Measurements from ENCODE around the gene RDH5. TPM values are rescaled to one million over a fixed set of nuclear protein-coding genes. Genes with fewer than 3 reads are reported as not detected.

The RDH5 gene
- total RNA-seq, 1 experiment from 2014 or later, result 12.4 TPM

DNA sequence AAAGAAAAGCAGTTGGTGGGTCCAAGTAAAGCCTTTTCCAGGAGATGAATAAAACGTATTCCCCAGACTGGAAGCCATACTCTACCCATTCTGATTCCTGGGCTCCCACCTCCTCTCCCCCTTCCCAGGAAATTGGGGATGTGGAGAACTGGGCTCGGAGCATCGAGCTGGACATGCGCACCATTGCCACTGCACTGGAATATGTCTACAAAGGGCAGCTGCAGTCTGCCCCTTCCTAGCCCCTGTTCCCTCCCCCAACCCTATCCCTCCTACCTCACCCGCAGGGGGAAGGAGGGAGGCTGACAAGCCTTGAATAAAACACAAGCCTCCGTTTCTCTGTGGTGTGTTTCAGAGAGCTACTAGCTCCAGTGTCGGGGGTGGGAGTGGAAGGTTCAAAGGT lies 822 bp upstream of the RDH5 start:
- H3K4me1 ChIP-seq (ENCODE audit: low read length), result peaks cover 34% of the 10 kb centered on the region
- H3K4me2 ChIP-seq (ENCODE audit: low read depth, low read length, poor library complexity, severe bottlenecking), result peak overlapping the region; percentile 95
- H3K9me2 ChIP-seq (replicated peaks; ENCODE audit: insufficient read depth, low read length), result no peaks in the 10 kb centered on the region
- no peak for DNase-seq
- no peaks in the 10 kb centered on the region for H3K9me3 ChIP-seq (ENCODE audit: low read length)
- H3K79me2 ChIP-seq (ENCODE audit: low read length), result peaks cover 25% of the 10 kb centered on the region
- H3K36me3 ChIP-seq (ENCODE audit: insufficient read depth, low read length), result no peaks in the 10 kb centered on the region
- no peak overlapping the region for H3K4me3 ChIP-seq (ENCODE audit: low read length)
- no peak overlapping the region for H2AFZ ChIP-seq (ENCODE audit: low read length)
- H4K20me1 ChIP-seq (ENCODE audit: insufficient read depth, low read depth, low read length), result no peaks in the 10 kb centered on the region
- no peaks in the 10 kb centered on the region for H3K27me3 ChIP-seq (ENCODE audit: low read length)
- H3K27ac ChIP-seq (ENCODE audit: low read length), result peak overlapping the region; percentile 71; the same call in 1 of the 2 replicates
- H3K9ac ChIP-seq (ENCODE audit: low read length), result no peak overlapping the region

- Histone ChIP-seq H3K9ac (ENCODE audit: low read length) (no peak overlapping the region), H3K36me3 (ENCODE audit: insufficient read depth, low read length) (no peaks in the 10 kb centered on the region), H3K79me2 (ENCODE audit: low read length) (peaks cover 25% of the 10 kb centered on the region), H3K4me2 (ENCODE audit: low read depth, low read length, poor library complexity, severe bottlenecking) (no peak overlapping the region), H4K20me1 (ENCODE audit: insufficient read depth, low read depth, low read length) (no peaks in the 10 kb centered on the region), H3K9me2 (replicated peaks; ENCODE audit: insufficient read depth, low read length) (no peaks in the 10 kb centered on the region), H3K4me1 (ENCODE audit: low read length) (peaks cover 39% of the 10 kb centered on the region), H3K4me3 (ENCODE audit: low read length) (no peak overlapping the region), H3K27me3 (ENCODE audit: low read length) (no peaks in the 10 kb centered on the region), H3K9me3 (ENCODE audit: low read length) (no peaks in the 10 kb centered on the region), H2AFZ (ENCODE audit: low read length) (no peak overlapping the region), H3K27ac (ENCODE audit: low read length) (no peak overlapping the region)
- DNase-seq, result no peak
Observed at GRCh38 chr12:55720894-55721444, 776 bp downstream of the RDH5 start.

DNA sequence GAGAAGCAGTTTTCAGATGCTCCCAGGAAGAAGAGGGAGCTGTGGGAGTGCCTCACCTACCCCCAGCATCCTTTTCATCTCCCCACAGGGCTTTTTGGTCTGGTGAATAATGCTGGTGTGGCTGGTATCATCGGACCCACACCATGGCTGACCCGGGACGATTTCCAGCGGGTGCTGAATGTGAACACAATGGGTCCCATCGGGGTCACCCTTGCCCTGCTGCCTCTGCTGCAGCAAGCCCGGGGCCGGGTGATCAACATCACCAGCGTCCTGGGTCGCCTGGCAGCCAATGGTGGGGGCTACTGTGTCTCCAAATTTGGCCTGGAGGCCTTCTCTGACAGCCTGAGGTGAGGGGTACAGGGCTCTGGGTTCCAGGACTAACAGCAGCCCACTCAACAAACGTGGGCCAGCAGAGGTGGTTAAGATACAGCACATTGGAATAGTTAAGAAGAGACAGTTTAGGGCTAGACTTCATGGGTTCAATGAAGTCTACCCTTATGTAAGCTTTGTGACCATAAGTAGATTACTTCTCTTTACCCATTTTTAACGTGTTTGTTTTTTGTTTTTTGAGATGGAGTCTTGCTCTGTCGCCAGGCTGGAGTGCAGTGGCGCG lies 1.5 kb downstream of the RDH5 start:
- Histone ChIP-seq H3K4me1 (ENCODE audit: low read length) (peaks cover 40% of the 10 kb centered on the region), H3K4me2 (ENCODE audit: low read depth, low read length, poor library complexity, severe bottlenecking) (no peak overlapping the region), H3K79me2 (ENCODE audit: low read length) (peaks cover 22% of the 10 kb centered on the region), H3K4me3 (ENCODE audit: low read length) (no peak overlapping the region), H4K20me1 (ENCODE audit: insufficient read depth, low read depth, low read length) (no peaks in the 10 kb centered on the region), H2AFZ (ENCODE audit: low read length) (no peak overlapping the region), H3K27ac (ENCODE audit: low read length) (no peak overlapping the region), H3K9me3 (ENCODE audit: low read length) (no peaks in the 10 kb centered on the region), H3K9ac (ENCODE audit: low read length) (no peak overlapping the region), H3K9me2 (replicated peaks; ENCODE audit: insufficient read depth, low read length) (no peaks in the 10 kb centered on the region), H3K27me3 (ENCODE audit: low read length) (no peaks in the 10 kb centered on the region), H3K36me3 (ENCODE audit: insufficient read depth, low read length) (no peaks in the 10 kb centered on the region)
- no peak for DNase-seq

- no peak overlapping the region for H3K4me2 ChIP-seq (ENCODE audit: low read depth, low read length, poor library complexity, severe bottlenecking)
- H3K79me2 ChIP-seq (ENCODE audit: low read length), result peaks cover 19% of the 10 kb centered on the region
- no peak for DNase-seq
- no peak overlapping the region for H3K4me3 ChIP-seq (ENCODE audit: low read length)
- H3K27me3 ChIP-seq (ENCODE audit: low read length), result no peaks in the 10 kb centered on the region
- no peaks in the 10 kb centered on the region for H4K20me1 ChIP-seq (ENCODE audit: insufficient read depth, low read depth, low read length)
- H3K4me1 ChIP-seq (ENCODE audit: low read length), result peaks cover 38% of the 10 kb centered on the region
- H3K9me2 ChIP-seq (replicated peaks; ENCODE audit: insufficient read depth, low read length), result no peaks in the 10 kb centered on the region
- no peaks in the 10 kb centered on the region for H3K9me3 ChIP-seq (ENCODE audit: low read length)
- H3K27ac ChIP-seq (ENCODE audit: low read length), result no peak overlapping the region
- no peak overlapping the region for H2AFZ ChIP-seq (ENCODE audit: low read length)
- no peaks in the 10 kb centered on the region for H3K36me3 ChIP-seq (ENCODE audit: insufficient read depth, low read length)
- H3K9ac ChIP-seq (ENCODE audit: low read length), result no peak overlapping the region
Observed at GRCh38 chr12:55722948-55723347, 2.8 kb downstream of the RDH5 start.

DNA sequence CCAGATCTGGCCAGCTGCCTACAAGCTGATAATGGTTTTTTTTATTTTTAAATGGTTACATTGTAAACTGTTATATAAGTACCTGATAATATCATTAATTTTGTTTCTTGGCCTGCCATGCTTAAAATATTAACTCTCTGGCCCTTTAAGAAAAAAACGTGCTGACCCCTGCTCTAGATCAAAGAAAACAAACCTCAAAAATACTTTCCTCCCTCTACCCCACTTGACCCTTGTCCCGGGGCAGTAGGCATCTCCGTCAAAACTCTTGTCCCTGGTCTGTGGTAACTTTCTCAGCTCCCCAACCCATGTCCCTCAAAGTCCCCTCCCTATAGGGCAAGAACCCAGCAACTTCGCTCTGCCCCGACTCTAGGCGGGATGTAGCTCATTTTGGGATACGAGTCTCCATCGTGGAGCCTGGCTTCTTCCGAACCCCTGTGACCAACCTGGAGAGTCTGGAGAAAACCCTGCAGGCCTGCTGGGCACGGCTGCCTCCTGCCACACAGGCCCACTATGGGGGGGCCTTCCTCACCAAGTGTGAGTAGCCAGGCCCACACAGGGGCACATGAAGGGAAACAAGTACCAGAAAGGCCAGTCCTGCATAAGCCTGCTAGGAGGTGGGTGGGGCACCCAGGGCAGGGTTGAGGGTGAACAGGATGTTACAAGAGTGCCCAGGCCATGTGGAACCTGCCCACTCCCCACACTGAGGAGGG lies 3.5 kb downstream of the RDH5 start:
- H3K27ac ChIP-seq (ENCODE audit: low read length), result no peak overlapping the region
- H3K4me3 ChIP-seq (ENCODE audit: low read length), result no peak overlapping the region
- no peak overlapping the region for H2AFZ ChIP-seq (ENCODE audit: low read length)
- H3K9ac ChIP-seq (ENCODE audit: low read length), result no peak overlapping the region
- H3K36me3 ChIP-seq (ENCODE audit: insufficient read depth, low read length), result no peaks in the 10 kb centered on the region
- H3K9me2 ChIP-seq (replicated peaks; ENCODE audit: insufficient read depth, low read length), result no peaks in the 10 kb centered on the region
- peaks cover 32% of the 10 kb centered on the region for H3K4me1 ChIP-seq (ENCODE audit: low read length)
- DNase-seq, result no peak
- H4K20me1 ChIP-seq (ENCODE audit: insufficient read depth, low read depth, low read length), result no peaks in the 10 kb centered on the region
- no peaks in the 10 kb centered on the region for H3K9me3 ChIP-seq (ENCODE audit: low read length)
- no peaks in the 10 kb centered on the region for H3K27me3 ChIP-seq (ENCODE audit: low read length)
- peaks cover 17% of the 10 kb centered on the region for H3K79me2 ChIP-seq (ENCODE audit: low read length)
- H3K4me2 ChIP-seq (ENCODE audit: low read depth, low read length, poor library complexity, severe bottlenecking), result no peak overlapping the region

GRCh38 chr12:55724226-55724939 lies 4.2 kb downstream of the RDH5 start:
- Histone ChIP-seq H2AFZ (ENCODE audit: low read length) (no peak overlapping the region), H3K4me3 (ENCODE audit: low read length) (no peak overlapping the region), H3K4me2 (ENCODE audit: low read depth, low read length, poor library complexity, severe bottlenecking) (no peak overlapping the region), H3K9ac (ENCODE audit: low read length) (no peak overlapping the region), H3K9me2 (replicated peaks; ENCODE audit: insufficient read depth, low read length) (no peaks in the 10 kb centered on the region), H3K27ac (ENCODE audit: low read length) (0 out of 2 replicates have a peak overlapping the region, but pooled peaks have one; percentile 10), H3K4me1 (ENCODE audit: low read length) (peaks cover 27% of the 10 kb centered on the region), H3K27me3 (ENCODE audit: low read length) (no peaks in the 10 kb centered on the region), H3K79me2 (ENCODE audit: low read length) (peaks cover 14% of the 10 kb centered on the region), H3K36me3 (ENCODE audit: insufficient read depth, low read length) (no peaks in the 10 kb centered on the region), H3K9me3 (ENCODE audit: low read length) (no peaks in the 10 kb centered on the region), H4K20me1 (ENCODE audit: insufficient read depth, low read depth, low read length) (no peaks in the 10 kb centered on the region)
- DNase-seq, result peak; percentile 91

GRCh38 chr12:55724940-55725309 lies 4.7 kb downstream of the RDH5 start:
- Histone ChIP-seq H4K20me1 (ENCODE audit: insufficient read depth, low read depth, low read length) (no peaks in the 10 kb centered on the region), H3K4me2 (ENCODE audit: low read depth, low read length, poor library complexity, severe bottlenecking) (no peak overlapping the region), H3K9ac (ENCODE audit: low read length) (peak overlapping the region; percentile 17; the same call in 1 of the 2 replicates), H3K27me3 (ENCODE audit: low read length) (no peaks in the 10 kb centered on the region), H3K36me3 (ENCODE audit: insufficient read depth, low read length) (no peaks in the 10 kb centered on the region), H3K79me2 (ENCODE audit: low read length) (peaks cover 14% of the 10 kb centered on the region), H2AFZ (ENCODE audit: low read length) (no peak overlapping the region), H3K4me1 (ENCODE audit: low read length) (peaks cover 32% of the 10 kb centered on the region), H3K27ac (ENCODE audit: low read length) (0 out of 2 replicates have a peak overlapping the region, but pooled peaks have one; percentile 10), H3K9me3 (ENCODE audit: low read length) (no peaks in the 10 kb centered on the region), H3K9me2 (replicated peaks; ENCODE audit: insufficient read depth, low read length) (no peaks in the 10 kb centered on the region), H3K4me3 (ENCODE audit: low read length) (no peak overlapping the region)
- no peak for DNase-seq

GRCh38 chr12:55725556-55725955 lies 5.4 kb downstream of the RDH5 start:
- no peak overlapping the region for H2AFZ ChIP-seq (ENCODE audit: low read length)
- H3K4me1 ChIP-seq (ENCODE audit: low read length), result peaks cover 38% of the 10 kb centered on the region
- H3K27ac ChIP-seq (ENCODE audit: low read length), result no peak overlapping the region
- H3K4me2 ChIP-seq (ENCODE audit: low read depth, low read length, poor library complexity, severe bottlenecking), result no peak overlapping the region
- H4K20me1 ChIP-seq (ENCODE audit: insufficient read depth, low read depth, low read length), result no peaks in the 10 kb centered on the region
- no peak for DNase-seq
- H3K9me2 ChIP-seq (replicated peaks; ENCODE audit: insufficient read depth, low read length), result no peaks in the 10 kb centered on the region
- H3K9ac ChIP-seq (ENCODE audit: low read length), result no peak overlapping the region
- H3K4me3 ChIP-seq (ENCODE audit: low read length), result no peak overlapping the region
- H3K79me2 ChIP-seq (ENCODE audit: low read length), result peaks cover 14% of the 10 kb centered on the region
- H3K36me3 ChIP-seq (ENCODE audit: insufficient read depth, low read length), result no peaks in the 10 kb centered on the region
- no peaks in the 10 kb centered on the region for H3K9me3 ChIP-seq (ENCODE audit: low read length)
- H3K27me3 ChIP-seq (ENCODE audit: low read length), result no peaks in the 10 kb centered on the region

Data from Karpas-422 (cell line).